K562 (cell line): ENCODE data around the gene ITGAE. TPM values are rescaled to one million over a fixed set of nuclear protein-coding genes. Genes with fewer than 3 reads are reported as not detected.

Source experiments
- CEBPZ ChIP-seq: fragments of 150-350 bp; IDR thresholded peaks from 2 replicates; pipeline ENCODE4 v1.6.1; 2014; ENCODE audit warnings: low read depth, mild to moderate bottlenecking, low read length, borderline replicate concordance
- DDX20 ChIP-seq: fragments of 450-650 bp; IDR thresholded peaks from 2 replicates; pipeline ENCODE4 v1.6.1; 2016; ENCODE audit warnings: missing genetic modification characterization, low read depth, mild to moderate bottlenecking, missing compliant biosample characterization, moderate library complexity
- FOXK2 ChIP-seq, 2 experiments: fragments of 450-650 bp; IDR thresholded peaks in 1 of 2; conservative IDR thresholded peaks in 1 of 2; 2 replicates each; pipeline ENCODE4 v1.6.1; 2016; ENCODE audit warnings: low read depth in 2 of 2, mild to moderate bottlenecking in 1 of 2
- HOXB6 ChIP-seq: fragments of 250-450 bp; sonication (Bioruptor Pico); IDR thresholded peaks from 2 replicates; pipeline ENCODE4 v1.5.1; 2022; ENCODE audit warnings: mild to moderate bottlenecking, borderline replicate concordance
- HSF4 ChIP-seq: fragments of 250-450 bp; sonication (Bioruptor Pico); IDR thresholded peaks from 2 replicates; pipeline ENCODE4 v2.1.2; 2022; ENCODE audit warnings: mild to moderate bottlenecking, moderate library complexity, borderline replicate concordance
- KLF6 ChIP-seq: fragments of 250-450 bp; sonication (Bioruptor Pico); IDR thresholded peaks from 2 replicates; pipeline ENCODE4 v1.4.0; 2020; ENCODE audit warnings: mild to moderate bottlenecking, moderate library complexity, borderline replicate concordance
- MAFK ChIP-seq: IDR thresholded peaks from 2 replicates; pipeline ENCODE4 v1.6.1; 2011; ENCODE audit warnings: low read length, improper control_type of control experiment
- MBD1 ChIP-seq: fragments of 250-450 bp; sonication (Bioruptor Pico); IDR thresholded peaks from 2 replicates; pipeline ENCODE4 v1.8.0; 2022; ENCODE audit warnings: inconsistent platforms
- NCOA1 ChIP-seq: fragments of 450-650 bp; IDR thresholded peaks from 2 replicates; pipeline ENCODE4 v1.6.1; 2016; ENCODE audit warnings: low read depth
- NR0B1 ChIP-seq: fragments of 450-650 bp; IDR thresholded peaks from one replicate; pipeline ENCODE4 v1.6.1; 2018; ENCODE audit warnings: mild to moderate bottlenecking, moderate library complexity; ENCODE audit not compliant: partially characterized antibody
- NR2C1 ChIP-seq, 2 experiments: fragments of 450-650 bp; IDR thresholded peaks; 2 replicates each; pipeline ENCODE4 v1.6.1; 2017; ENCODE audit warnings: mild to moderate bottlenecking in 2 of 2, antibody characterized with exemption in 1 of 2, inconsistent platforms in 1 of 2, missing compliant biosample characterization in 1 of 2, missing genetic modification characterization in 1 of 2
- POU5F1 ChIP-seq: fragments of 150-350 bp; IDR thresholded peaks from 2 replicates; pipeline ENCODE4 v1.6.1; 2014; ENCODE audit warnings: borderline replicate concordance, low read length, low read depth, mild to moderate bottlenecking; ENCODE audit not compliant: partially characterized antibody
- SMARCB1 ChIP-seq: IDR thresholded peaks from 2 replicates; pipeline ENCODE4 v1.6.1; 2011; ENCODE audit warnings: improper control_type of control experiment, low read depth; ENCODE audit not compliant: insufficient read length
- TSHZ1 ChIP-seq: fragments of 250-450 bp; sonication (Bioruptor Pico); IDR thresholded peaks from 2 replicates; pipeline ENCODE4 v1.4.0; 2020; ENCODE audit warnings: mild to moderate bottlenecking, moderate library complexity
- ZNF408 ChIP-seq: fragments of 250-450 bp; sonication (Bioruptor Pico); IDR thresholded peaks from 2 replicates; pipeline ENCODE4 v1.4.0; 2020; ENCODE audit warnings: low read depth, mild to moderate bottlenecking, moderate library complexity
- polyA plus RNA-seq, 8 experiments: library from polyadenylated mRNA; depleted of rRNA in 4 of 8; stranded (reverse) in 5 of 8; unstranded in 3 of 8; fragments of >200 nt; fragmentation: Nextera tagmentation in 2 of 8; fragmentation: Illumina TruSeq in 1 of 8; extraction: Ambion mirVana in 2 of 8; extraction: Trizol in 1 of 8; gene quantifications; 2 replicates each; pipeline versions ENCODE4 v1.2.1 to v1.2.3, GENCODE V29; 2011 to 2014; ENCODE audit warnings: inconsistent platforms in 1 of 8, missing spikeins in 1 of 8
- total RNA-seq, 7 experiments: library from RNA; depleted of rRNA in 6 of 7; stranded (reverse); fragments of >200 nt in 6 of 7; fragmentation: Illumina TruSeq in 2 of 7; extraction: Trizol in 2 of 7; gene quantifications; 2 replicates each; pipeline versions ENCODE4 v1.2.1 to v1.2.3, GENCODE V29; 2011 to 2021; ENCODE audit warnings: low replicate concordance in 1 of 7

The ITGAE gene
- total and polyA plus RNA-seq, 9 of the 15 experiments (the other 6 are each of a cell fraction or from before 2014, with no cell fraction given) = 14.8 to 160 (median 27.0) TPM

- TF ChIP-seq MBD1 = no peak
- no peak for TF ChIP-seq KLF6 (CRISPR knock-in tag)
- no peak for TF ChIP-seq ZNF408
- TF ChIP-seq NCOA1 = no peak
- TF ChIP-seq NR0B1 = no peak
- TF ChIP-seq NR2C1 (IDR thresholded peaks at IDR 0.05) = no peak
- TF ChIP-seq NR2C1 (tag; IDR thresholded peaks at IDR 0.05) = no peak
- no peak for TF ChIP-seq SMARCB1
- TF ChIP-seq DDX20 = no peak
- TF ChIP-seq HOXB6 = no peak
- TF ChIP-seq HSF4 (CRISPR knock-in tag) = no peak
- no peak for TF ChIP-seq CEBPZ
- no peak for TF ChIP-seq MAFK
- no peak for TF ChIP-seq FOXK2 (conservative IDR thresholded peaks at IDR 0.05 in 1 of 2, IDR thresholded peaks at IDR 0.05 in 1 of 2; ENCODE audit: low read depth in 2 of 2)
- no peak for TF ChIP-seq TSHZ1 (CRISPR knock-in tag)
- TF ChIP-seq POU5F1 = peak; percentile 50
Observed at GRCh38 chr17:3668279-3669084, 132.5 kb downstream of the ITGAE start, which contains the start of the genes EMC6 and TAX1BP3 (continued).
